Panc1 (cell line): ENCODE measurements around the gene ACOX3.

Experiments
- POLR2AphosphoS5 ChIP-seq: IDR thresholded peaks from 2 replicates; pipeline ENCODE4 v1.6.1; 2012; ENCODE audit warnings: mild to moderate bottlenecking, low read depth, low read length, moderate library complexity
- SIN3A ChIP-seq: IDR thresholded peaks from 2 replicates; pipeline ENCODE4 v1.6.1; 2012; ENCODE audit warnings: low read depth, mild to moderate bottlenecking, low read length, moderate library complexity, borderline replicate concordance; ENCODE audit not compliant: insufficient read depth
- TCF7L2 ChIP-seq: IDR thresholded peaks from 2 replicates; pipeline ENCODE4 v1.6.1; 2011; ENCODE audit warnings: mild to moderate bottlenecking, low read depth, low read length, inconsistent platforms
- TF ChIP-seq, protein P1 (sequence below): fragments of 450-650 bp; IDR thresholded peaks from 2 replicates; pipeline ENCODE4 v1.5.1; 2017; ENCODE audit warnings: mild to moderate bottlenecking
- TF ChIP-seq, protein P2 (sequence below), 2 experiments: IDR thresholded peaks; 2 replicates each; pipeline ENCODE4 v1.6.1; 2011 to 2012; ENCODE audit warnings: low read depth in 2 of 2, control low read depth in 1 of 2, low read length in 1 of 2, mild to moderate bottlenecking in 1 of 2, moderate library complexity in 1 of 2; ENCODE audit not compliant: insufficient read depth in 1 of 2

DNA sequence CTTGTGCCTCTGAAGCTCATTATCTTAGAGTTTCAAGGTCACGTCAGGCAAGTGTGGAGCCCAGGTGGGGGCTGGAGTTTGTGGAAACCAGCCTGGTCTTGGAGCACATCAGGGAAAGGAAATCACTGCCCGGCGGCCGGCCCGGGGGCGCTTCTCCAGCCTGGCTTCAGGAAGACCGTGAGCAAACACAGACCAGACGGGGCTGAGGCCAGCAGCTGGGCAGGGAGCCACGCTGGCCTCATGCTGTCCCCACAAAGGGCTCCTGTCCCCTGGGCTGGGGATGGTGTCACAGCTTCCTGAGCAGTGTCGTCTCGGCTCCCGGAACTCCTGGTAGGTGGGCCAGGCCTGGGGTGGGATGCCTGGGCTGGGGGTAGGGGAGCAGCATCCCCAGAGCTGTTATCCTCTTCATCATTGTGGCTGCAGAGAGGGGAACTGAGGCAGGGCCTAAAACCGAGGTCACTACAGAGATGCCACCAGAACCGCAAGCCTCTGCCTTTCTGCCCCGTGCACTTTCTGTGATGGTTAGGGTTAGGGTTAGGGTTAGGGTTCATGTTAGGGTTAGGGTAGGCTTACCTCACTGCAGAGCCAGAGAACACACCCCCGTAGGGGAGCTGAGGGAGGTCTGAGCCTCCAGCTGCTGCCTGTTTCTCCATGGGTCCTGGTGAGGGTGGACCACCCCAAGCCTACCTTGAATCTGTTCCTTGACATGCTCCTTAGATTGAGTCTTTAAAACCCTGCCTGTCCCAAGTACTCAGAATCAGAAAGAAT, 93.5 kb downstream of the ACOX3 start:
- TF ChIP-seq, protein P1, sequence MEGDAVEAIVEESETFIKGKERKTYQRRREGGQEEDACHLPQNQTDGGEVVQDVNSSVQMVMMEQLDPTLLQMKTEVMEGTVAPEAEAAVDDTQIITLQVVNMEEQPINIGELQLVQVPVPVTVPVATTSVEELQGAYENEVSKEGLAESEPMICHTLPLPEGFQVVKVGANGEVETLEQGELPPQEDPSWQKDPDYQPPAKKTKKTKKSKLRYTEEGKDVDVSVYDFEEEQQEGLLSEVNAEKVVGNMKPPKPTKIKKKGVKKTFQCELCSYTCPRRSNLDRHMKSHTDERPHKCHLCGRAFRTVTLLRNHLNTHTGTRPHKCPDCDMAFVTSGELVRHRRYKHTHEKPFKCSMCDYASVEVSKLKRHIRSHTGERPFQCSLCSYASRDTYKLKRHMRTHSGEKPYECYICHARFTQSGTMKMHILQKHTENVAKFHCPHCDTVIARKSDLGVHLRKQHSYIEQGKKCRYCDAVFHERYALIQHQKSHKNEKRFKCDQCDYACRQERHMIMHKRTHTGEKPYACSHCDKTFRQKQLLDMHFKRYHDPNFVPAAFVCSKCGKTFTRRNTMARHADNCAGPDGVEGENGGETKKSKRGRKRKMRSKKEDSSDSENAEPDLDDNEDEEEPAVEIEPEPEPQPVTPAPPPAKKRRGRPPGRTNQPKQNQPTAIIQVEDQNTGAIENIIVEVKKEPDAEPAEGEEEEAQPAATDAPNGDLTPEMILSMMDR: no peak
- no peak for TF ChIP-seq POLR2AphosphoS5
- TF ChIP-seq, protein P2, sequence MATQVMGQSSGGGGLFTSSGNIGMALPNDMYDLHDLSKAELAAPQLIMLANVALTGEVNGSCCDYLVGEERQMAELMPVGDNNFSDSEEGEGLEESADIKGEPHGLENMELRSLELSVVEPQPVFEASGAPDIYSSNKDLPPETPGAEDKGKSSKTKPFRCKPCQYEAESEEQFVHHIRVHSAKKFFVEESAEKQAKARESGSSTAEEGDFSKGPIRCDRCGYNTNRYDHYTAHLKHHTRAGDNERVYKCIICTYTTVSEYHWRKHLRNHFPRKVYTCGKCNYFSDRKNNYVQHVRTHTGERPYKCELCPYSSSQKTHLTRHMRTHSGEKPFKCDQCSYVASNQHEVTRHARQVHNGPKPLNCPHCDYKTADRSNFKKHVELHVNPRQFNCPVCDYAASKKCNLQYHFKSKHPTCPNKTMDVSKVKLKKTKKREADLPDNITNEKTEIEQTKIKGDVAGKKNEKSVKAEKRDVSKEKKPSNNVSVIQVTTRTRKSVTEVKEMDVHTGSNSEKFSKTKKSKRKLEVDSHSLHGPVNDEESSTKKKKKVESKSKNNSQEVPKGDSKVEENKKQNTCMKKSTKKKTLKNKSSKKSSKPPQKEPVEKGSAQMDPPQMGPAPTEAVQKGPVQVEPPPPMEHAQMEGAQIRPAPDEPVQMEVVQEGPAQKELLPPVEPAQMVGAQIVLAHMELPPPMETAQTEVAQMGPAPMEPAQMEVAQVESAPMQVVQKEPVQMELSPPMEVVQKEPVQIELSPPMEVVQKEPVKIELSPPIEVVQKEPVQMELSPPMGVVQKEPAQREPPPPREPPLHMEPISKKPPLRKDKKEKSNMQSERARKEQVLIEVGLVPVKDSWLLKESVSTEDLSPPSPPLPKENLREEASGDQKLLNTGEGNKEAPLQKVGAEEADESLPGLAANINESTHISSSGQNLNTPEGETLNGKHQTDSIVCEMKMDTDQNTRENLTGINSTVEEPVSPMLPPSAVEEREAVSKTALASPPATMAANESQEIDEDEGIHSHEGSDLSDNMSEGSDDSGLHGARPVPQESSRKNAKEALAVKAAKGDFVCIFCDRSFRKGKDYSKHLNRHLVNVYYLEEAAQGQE (IDR thresholded peaks at IDR 0.05; ENCODE audit: insufficient read depth in 1 of 2, low read depth in 2 of 2, low read length in 1 of 2): no peak
- TF ChIP-seq TCF7L2: no peak
- TF ChIP-seq SIN3A: no peak
